AG04450 (cell line): Measurements from ENCODE around the gene MAPRE2. TPM values are rescaled to one million over a fixed set of nuclear protein-coding genes. Genes with fewer than 3 reads are reported as not detected.

Source experiments
- CTCF ChIA-PET: fragments of 300-600, 350-600 bp; formaldehyde crosslinking; extraction: SDS; loops from one replicate; lab custom pipeline; 2022; ENCODE audit warnings: antibody characterized with exemption, inconsistent platforms; lab: Charles Lee
- POLR2A ChIA-PET: fragments of 350-600 bp; formaldehyde crosslinking; extraction: SDS; loops from one replicate; lab custom pipeline; 2021; ENCODE audit warnings: antibody characterized with exemption, inconsistent platforms; lab: Yijun Ruan, JAX
- DNase-seq: peaks from one replicate; pipeline ENCODE4 v3.0.0-alpha.2; 2011; ENCODE audit warnings: low read depth, low spot score
- H3K27ac ChIP-seq: one replicate; pipeline ENCODE4 v1.5.1; 2012; ENCODE audit warnings: low read depth, low read length, control low read depth
- H3K27me3 ChIP-seq: one replicate; pipeline ENCODE4 v1.6.0; 2012; ENCODE audit warnings: low read length; ENCODE audit not compliant: control insufficient read depth, insufficient read depth
- H3K4me3 ChIP-seq: 2 replicates; pipeline ENCODE4 v1.5.1; 2011; ENCODE audit warnings: mild to moderate bottlenecking, low read depth, low read length, control low read depth
- H3K9me3 ChIP-seq: 2 replicates; pipeline ENCODE4 v1.5.1; 2012; ENCODE audit warnings: low read length; ENCODE audit not compliant: control insufficient read depth, insufficient read depth
- polyA plus RNA-seq: library from polyadenylated mRNA; depleted of rRNA; stranded (reverse); fragments of >200 nt; gene quantifications from 2 replicates; pipeline ENCODE4 v1.2.3, GENCODE V29; 2011
- TF ChIP-seq, protein P1 (sequence below): IDR thresholded peaks from 2 replicates; pipeline ENCODE4 v1.5.1; 2011; ENCODE audit warnings: low read depth, low read length, control low read depth, inconsistent platforms

Gene MAPRE2
- polyA plus RNA-seq, 1 experiment, result 48.8 TPM

- POLR2A ChIA-PET, result no interaction called here
- CTCF ChIA-PET, result no interaction called here
- DNase-seq, result no peak
- no peaks in the 10 kb centered on the region for H3K9me3 ChIP-seq
- no peak overlapping the region for H3K27ac ChIP-seq
- TF ChIP-seq, protein P1, sequence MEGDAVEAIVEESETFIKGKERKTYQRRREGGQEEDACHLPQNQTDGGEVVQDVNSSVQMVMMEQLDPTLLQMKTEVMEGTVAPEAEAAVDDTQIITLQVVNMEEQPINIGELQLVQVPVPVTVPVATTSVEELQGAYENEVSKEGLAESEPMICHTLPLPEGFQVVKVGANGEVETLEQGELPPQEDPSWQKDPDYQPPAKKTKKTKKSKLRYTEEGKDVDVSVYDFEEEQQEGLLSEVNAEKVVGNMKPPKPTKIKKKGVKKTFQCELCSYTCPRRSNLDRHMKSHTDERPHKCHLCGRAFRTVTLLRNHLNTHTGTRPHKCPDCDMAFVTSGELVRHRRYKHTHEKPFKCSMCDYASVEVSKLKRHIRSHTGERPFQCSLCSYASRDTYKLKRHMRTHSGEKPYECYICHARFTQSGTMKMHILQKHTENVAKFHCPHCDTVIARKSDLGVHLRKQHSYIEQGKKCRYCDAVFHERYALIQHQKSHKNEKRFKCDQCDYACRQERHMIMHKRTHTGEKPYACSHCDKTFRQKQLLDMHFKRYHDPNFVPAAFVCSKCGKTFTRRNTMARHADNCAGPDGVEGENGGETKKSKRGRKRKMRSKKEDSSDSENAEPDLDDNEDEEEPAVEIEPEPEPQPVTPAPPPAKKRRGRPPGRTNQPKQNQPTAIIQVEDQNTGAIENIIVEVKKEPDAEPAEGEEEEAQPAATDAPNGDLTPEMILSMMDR, result no peak
- no peaks in the 10 kb centered on the region for H3K27me3 ChIP-seq
- no peak overlapping the region for H3K4me3 ChIP-seq
These were observed 8.2 kb downstream of the MAPRE2 start for GRCh38 chr18:35049111-35050027.

- ChIA-PET POLR2A (no interaction called here), CTCF (interaction anchor here (0.8 to 1.0 kb wide), 2 partner anchors 24 to 44 kb away, joined by 3 to 4 read pairs; no protein-coding TSS in a partner anchor)
- Histone ChIP-seq H3K27ac (no peak overlapping the region), H3K9me3 (no peaks in the 10 kb centered on the region), H3K27me3 (no peaks in the 10 kb centered on the region), H3K4me3 (no peak overlapping the region)
- DNase-seq, result no peak
- TF ChIP-seq, protein P1, result no peak
These were observed 8.9 kb downstream of the MAPRE2 start for GRCh38 chr18:35050028-35050546.

DNA sequence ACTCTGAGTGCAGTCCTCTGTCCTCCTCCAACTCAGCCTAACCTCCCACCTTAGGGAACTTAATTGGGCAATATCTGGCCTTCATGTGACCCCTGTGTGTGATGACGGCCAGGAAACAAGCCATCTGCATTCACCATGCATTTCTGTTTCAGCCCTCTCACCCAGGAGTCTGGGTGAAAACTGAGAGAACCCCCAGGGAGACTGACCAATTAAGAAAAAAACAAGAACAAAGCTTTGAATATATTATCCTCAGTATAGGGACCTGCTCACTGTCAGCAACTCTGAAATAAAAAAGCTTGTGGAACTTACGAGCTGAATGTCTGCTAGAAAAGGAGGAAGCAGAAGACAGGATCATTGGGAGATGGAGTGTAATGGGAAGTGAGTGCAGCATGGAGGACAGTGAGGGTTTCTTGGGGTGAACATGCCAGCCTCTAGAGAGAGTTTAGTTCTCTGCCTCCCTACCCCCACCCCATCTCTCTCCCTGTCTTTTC lies 9.5 kb downstream of the MAPRE2 start:
- Histone ChIP-seq H3K4me3 (no peak overlapping the region), H3K27me3 (no peaks in the 10 kb centered on the region), H3K9me3 (no peaks in the 10 kb centered on the region), H3K27ac (no peak overlapping the region)
- DNase-seq, result no peak
- TF ChIP-seq, protein P1, result no peak
- ChIA-PET CTCF (interaction anchor here (0.8 to 1.0 kb wide), 2 partner anchors 23 to 44 kb away, joined by 3 to 4 read pairs; no protein-coding TSS in a partner anchor), POLR2A (interaction anchor here (0.7 to 1.1 kb wide), 2 partner anchors 8 to 10 kb away, joined by 3 read pairs; partner anchors contain the start of gene MAPRE2)

- CTCF ChIA-PET, result no interaction called here
- Histone ChIP-seq H3K4me3 (no peak overlapping the region), H3K9me3 (no peaks in the 10 kb centered on the region), H3K27me3 (no peaks in the 10 kb centered on the region), H3K27ac (no peak overlapping the region)
- TF ChIP-seq, protein P1, result no peak
- no peak for DNase-seq
- POLR2A ChIA-PET, result interaction anchor here (1.1 kb wide), 1 partner anchor 11 kb away, joined by 3 read pairs; the partner anchor contains the start of gene MAPRE2
These were observed 10.6 kb downstream of the MAPRE2 start for GRCh38 chr18:35051641-35052377.
